A549 (cell line): Measurements from ENCODE around the gene WBP1L. TPM values are rescaled to one million over a fixed set of nuclear protein-coding genes. Genes with fewer than 3 reads are reported as not detected.

Source experiments
- ATAC-seq, 2 experiments: fragments of 200-7000 bp in 1 of 2; fragments of >200 bp in 1 of 2; cut with Nextera tagmentation in 1 of 2; cut with Tn5 transposase in 1 of 2; 3 replicates each; pipeline versions ENCODE4 v1.8.0 to v1.9.1; 2018 to 2020; ENCODE audit warnings: mild to moderate bottlenecking in 1 of 2, moderate library complexity in 1 of 2
- CTCF ChIA-PET: fragments of 300-600 bp; sonication (Branson Sonifier 250); formaldehyde crosslinking; extraction: SDS; loops from one replicate; lab custom pipeline; 2021; ENCODE audit warnings: antibody characterized with exemption, inconsistent platforms; lab: Yijun Ruan, JAX
- POLR2A ChIA-PET: fragments of 350-600 bp; formaldehyde crosslinking; extraction: SDS; loops from one replicate; lab custom pipeline; 2021; ENCODE audit warnings: antibody characterized with exemption, inconsistent platforms; lab: Yijun Ruan, JAX
- DNase-seq, 2 experiments: peaks; one replicate each; pipeline versions ENCODE4 v3.0.0 to v3.0.0-alpha.2; 2011 to 2016; ENCODE audit warnings: low read depth in 1 of 2, low spot score in 1 of 2
- FAIRE-seq: peaks from 2 replicates; lab custom pipeline; 2011; peaks lifted over from hg19 to GRCh38; lab: Jason Lieb, UNC
- H3K27ac ChIP-seq, 2 experiments: fragments of >200 bp; sonication (Bioruptor Twin); formaldehyde crosslinking; 3 replicates each; pipeline ENCODE4 v1.5.1; 2016 to 2017
- H3K4me1 ChIP-seq: fragments of >200 bp; sonication (Bioruptor Twin); formaldehyde crosslinking; 3 replicates; pipeline ENCODE4 v1.6.1; 2016
- H3K4me2 ChIP-seq: fragments of >200 bp; sonication (Bioruptor Twin); formaldehyde crosslinking; 3 replicates; pipeline ENCODE4 v1.6.1; 2016
- H3K4me3 ChIP-seq: fragments of >200 bp; sonication (Bioruptor Twin); formaldehyde crosslinking; 3 replicates; pipeline ENCODE4 v1.5.1; 2016
- H3K9me3 ChIP-seq: fragments of >200 bp; sonication (Bioruptor Twin); formaldehyde crosslinking; 3 replicates; pipeline ENCODE4 v1.6.1; 2016
- CHD2 ChIP-seq: fragments of 150-350 bp; IDR thresholded peaks from 2 replicates; pipeline ENCODE4 v1.6.1; 2014; ENCODE audit warnings: low read length; ENCODE audit not compliant: partially characterized antibody
- FOSL2 ChIP-seq, 2 experiments: fragments of 450-650 bp in 1 of 2; fragments of >200 bp in 1 of 2; sonication (Bioruptor Twin) in 1 of 2; formaldehyde crosslinking; IDR thresholded peaks; 2 replicates each; pipeline versions ENCODE4 v1.5.0 to v1.6.1; 2016 to 2020; ENCODE audit warnings: mild to moderate bottlenecking in 1 of 2, moderate library complexity in 1 of 2
- GATA3 ChIP-seq: IDR thresholded peaks from 2 replicates; pipeline ENCODE4 v1.6.1; 2012; ENCODE audit warnings: borderline replicate concordance
- HOXA7 ChIP-seq: fragments of 250-450 bp; sonication (Bioruptor Pico); IDR thresholded peaks from 2 replicates; pipeline ENCODE4 v1.5.0; 2020; ENCODE audit warnings: mild to moderate bottlenecking, moderate library complexity
- JUN ChIP-seq, 2 experiments: fragments of >200 bp; sonication (Bioruptor Twin); formaldehyde crosslinking; IDR thresholded peaks; 2 replicates in 1 of 2; 3 replicates in 1 of 2; pipeline ENCODE4 v1.6.1; 2016 to 2017
- MAFK ChIP-seq: fragments of 450-650 bp; IDR thresholded peaks from 2 replicates; pipeline ENCODE4 v1.6.1; 2014; ENCODE audit not compliant: partially characterized antibody
- NPAS2 ChIP-seq: fragments of 250-450 bp; sonication (Bioruptor Pico); IDR thresholded peaks from 2 replicates; pipeline ENCODE4 v1.8.0; 2022; ENCODE audit warnings: mild to moderate bottlenecking, moderate library complexity, borderline replicate concordance
- ZNF302 ChIP-seq: fragments of 250-450 bp; sonication (Bioruptor Pico); IDR thresholded peaks from 2 replicates; pipeline ENCODE4 v1.9.0; 2021; ENCODE audit warnings: inconsistent platforms, mild to moderate bottlenecking, moderate library complexity
- WGBS: methylation state at CpG from one replicate; pipeline ENCODE4 v1.1.6; 2017; ENCODE audit errors: missing lambda C conversion rate; 5-methylcytosine and 5-hydroxymethylcytosine counted together
- polyA plus RNA-seq, 4 experiments: library from polyadenylated mRNA; depleted of rRNA in 3 of 4; stranded (reverse); fragments of >200 nt; fragmentation: RNase III in 1 of 4; extraction: RNeasy Plus Mini Kit Qiagen cat#74134 plus additional on column Dnase treatment in 1 of 4; gene quantifications; 2 replicates in 3 of 4; 3 replicates in 1 of 4; pipeline ENCODE4 v1.2.3, GENCODE V29; 2011 to 2017
- TF ChIP-seq, protein P1 (sequence below): fragments of 200-600 bp; sonication (generic); IDR thresholded peaks from 2 replicates; pipeline ENCODE4 v1.6.1; 2016; ENCODE audit warnings: antibody characterized with exemption, mild to moderate bottlenecking, moderate library complexity
- TF ChIP-seq, protein P2 (sequence below): fragments of 250-450 bp; sonication (Bioruptor Pico); IDR thresholded peaks from 2 replicates; pipeline ENCODE4 v1.5.0; 2021; ENCODE audit warnings: mild to moderate bottlenecking, moderate library complexity, borderline replicate concordance
- TF ChIP-seq, protein P3 (sequence below): IDR thresholded peaks from 2 replicates; pipeline ENCODE4 v1.6.1; 2012

The WBP1L gene
- polyA plus RNA-seq, 2 of the 4 experiments (the other 2 are of a cell fraction): 19.8 to 23.5 TPM

DNA sequence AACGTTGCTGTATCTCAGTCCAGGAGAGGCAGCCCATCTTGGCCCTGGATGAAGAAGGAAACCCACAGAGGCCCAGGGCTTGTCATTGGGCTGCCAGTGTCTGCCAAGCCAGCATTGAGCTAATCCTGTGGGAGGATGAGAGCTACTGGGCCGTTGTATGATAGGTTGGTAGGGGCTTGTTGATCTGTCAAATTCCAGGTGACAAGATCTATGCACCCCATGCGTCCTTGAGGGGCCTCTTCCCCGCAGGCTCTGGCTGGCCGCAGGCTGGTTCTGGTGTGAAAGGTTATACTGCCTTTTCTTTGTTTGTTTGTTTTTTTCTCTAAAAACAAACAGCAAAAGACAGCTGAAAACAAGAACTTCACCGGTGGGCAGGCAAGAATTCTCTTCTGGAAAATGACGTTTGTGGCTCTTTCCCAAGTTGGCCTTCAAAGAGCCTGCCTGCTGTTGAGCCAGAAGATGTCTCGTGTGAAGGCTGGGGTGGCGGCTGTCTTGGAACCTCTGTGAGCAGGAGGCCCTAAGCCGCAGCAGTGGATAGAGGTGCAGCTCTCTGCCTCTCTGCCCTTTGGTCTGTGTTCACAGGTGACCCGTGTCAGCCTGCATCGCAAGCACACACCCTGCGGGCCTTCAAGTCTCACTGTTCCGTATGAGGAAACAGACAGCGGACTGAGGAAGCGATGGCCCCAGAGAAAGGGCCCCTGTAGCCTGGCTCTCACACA, 70.1 kb downstream of the WBP1L start (continued):
- TF ChIP-seq, protein P1, sequence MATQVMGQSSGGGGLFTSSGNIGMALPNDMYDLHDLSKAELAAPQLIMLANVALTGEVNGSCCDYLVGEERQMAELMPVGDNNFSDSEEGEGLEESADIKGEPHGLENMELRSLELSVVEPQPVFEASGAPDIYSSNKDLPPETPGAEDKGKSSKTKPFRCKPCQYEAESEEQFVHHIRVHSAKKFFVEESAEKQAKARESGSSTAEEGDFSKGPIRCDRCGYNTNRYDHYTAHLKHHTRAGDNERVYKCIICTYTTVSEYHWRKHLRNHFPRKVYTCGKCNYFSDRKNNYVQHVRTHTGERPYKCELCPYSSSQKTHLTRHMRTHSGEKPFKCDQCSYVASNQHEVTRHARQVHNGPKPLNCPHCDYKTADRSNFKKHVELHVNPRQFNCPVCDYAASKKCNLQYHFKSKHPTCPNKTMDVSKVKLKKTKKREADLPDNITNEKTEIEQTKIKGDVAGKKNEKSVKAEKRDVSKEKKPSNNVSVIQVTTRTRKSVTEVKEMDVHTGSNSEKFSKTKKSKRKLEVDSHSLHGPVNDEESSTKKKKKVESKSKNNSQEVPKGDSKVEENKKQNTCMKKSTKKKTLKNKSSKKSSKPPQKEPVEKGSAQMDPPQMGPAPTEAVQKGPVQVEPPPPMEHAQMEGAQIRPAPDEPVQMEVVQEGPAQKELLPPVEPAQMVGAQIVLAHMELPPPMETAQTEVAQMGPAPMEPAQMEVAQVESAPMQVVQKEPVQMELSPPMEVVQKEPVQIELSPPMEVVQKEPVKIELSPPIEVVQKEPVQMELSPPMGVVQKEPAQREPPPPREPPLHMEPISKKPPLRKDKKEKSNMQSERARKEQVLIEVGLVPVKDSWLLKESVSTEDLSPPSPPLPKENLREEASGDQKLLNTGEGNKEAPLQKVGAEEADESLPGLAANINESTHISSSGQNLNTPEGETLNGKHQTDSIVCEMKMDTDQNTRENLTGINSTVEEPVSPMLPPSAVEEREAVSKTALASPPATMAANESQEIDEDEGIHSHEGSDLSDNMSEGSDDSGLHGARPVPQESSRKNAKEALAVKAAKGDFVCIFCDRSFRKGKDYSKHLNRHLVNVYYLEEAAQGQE: no peak

DNA sequence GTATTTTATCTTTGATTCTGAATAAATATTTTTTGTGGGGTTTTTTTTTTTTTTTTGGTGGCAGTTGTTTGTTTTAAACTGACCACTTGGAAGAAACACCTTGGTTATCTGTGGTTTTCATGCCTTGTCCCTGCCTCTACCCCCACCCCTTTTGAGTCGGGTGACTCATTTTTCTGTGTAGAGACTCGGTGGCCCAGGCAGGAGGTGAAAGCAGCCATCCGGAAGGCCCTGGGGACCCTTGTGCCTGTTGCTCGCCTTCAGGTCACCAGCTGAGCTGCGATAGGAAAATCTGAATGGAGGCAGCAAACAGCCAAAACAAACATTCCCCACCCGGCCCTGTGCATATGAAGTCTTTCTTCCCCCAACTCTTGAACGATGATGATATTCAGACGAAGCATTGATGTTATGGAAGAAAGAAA, 70.7 kb downstream of the WBP1L start:
- TF ChIP-seq JUN (IDR thresholded peaks at IDR 0.05) (no peak), MAFK (no peak), NPAS2 (no peak), HOXA7 (CRISPR knock-in tag) (no peak)
- TF ChIP-seq, protein P2, sequence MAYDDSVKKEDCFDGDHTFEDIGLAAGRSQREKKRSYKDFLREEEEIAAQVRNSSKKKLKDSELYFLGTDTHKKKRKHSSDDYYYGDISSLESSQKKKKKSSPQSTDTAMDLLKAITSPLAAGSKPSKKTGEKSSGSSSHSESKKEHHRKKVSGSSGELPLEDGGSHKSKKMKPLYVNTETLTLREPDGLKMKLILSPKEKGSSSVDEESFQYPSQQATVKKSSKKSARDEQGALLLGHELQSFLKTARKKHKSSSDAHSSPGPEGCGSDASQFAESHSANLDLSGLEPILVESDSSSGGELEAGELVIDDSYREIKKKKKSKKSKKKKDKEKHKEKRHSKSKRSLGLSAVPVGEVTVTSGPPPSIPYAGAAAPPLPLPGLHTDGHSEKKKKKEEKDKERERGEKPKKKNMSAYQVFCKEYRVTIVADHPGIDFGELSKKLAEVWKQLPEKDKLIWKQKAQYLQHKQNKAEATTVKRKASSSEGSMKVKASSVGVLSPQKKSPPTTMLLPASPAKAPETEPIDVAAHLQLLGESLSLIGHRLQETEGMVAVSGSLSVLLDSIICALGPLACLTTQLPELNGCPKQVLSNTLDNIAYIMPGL: no peak
- Histone ChIP-seq H3K4me1 (no peaks in the 10 kb centered on the region), H3K27ac (no peak overlapping the region), H3K9me3 (no peaks in the 10 kb centered on the region), H3K4me2 (no peak overlapping the region), H3K4me3 (no peak overlapping the region)
- no peak for ATAC-seq
- DNase-seq: no peak
- CTCF ChIA-PET: no interaction called here
- FAIRE-seq: no peak
- POLR2A ChIA-PET: no interaction called here
- 85% methylated on average over 8 of the region's 8 CpGs for WGBS

DNA sequence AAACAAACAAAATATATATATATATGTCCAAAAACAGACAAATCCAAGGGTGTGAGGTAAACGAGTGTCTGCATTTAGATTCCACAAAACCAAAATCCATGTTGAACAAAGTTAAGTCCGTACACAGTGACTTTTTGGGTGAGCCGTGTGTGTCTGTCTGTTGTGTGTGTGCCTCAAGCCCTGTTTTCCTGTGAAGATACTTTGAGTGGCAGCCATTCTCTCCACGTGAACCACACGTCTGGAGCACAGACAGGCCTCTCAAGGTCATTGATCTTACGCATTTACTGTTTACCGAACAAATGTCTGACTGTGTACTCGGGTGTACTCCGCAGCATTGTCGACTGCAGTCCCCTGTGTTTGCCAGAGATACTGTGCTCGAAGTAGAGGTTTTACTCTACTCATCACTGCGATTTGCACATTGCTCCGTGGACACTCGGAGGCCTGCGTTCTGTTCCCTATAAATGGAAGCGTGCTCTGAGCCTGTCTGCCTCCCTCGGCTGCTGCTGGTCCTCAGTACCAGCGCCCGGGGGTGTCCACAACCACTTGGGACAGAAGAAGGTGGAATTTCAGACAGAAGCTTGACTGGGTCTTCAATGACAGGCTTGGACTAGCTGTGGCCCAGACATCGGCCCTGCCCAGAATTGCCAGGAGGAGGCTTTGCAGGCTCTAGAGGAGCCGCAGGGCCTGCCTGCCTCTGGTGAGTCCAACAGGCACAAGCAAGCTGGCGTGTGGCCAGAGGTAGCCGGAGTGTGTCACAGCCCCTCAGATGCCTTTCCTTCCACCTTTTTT, 71.3 kb downstream of the WBP1L start:
- DNase-seq: no peak
- Histone ChIP-seq H3K4me3 (no peak overlapping the region), H3K9me3 (no peaks in the 10 kb centered on the region), H3K4me1 (no peaks in the 10 kb centered on the region), H3K27ac (no peak overlapping the region), H3K4me2 (no peak overlapping the region)
- TF ChIP-seq CHD2 (no peak), FOSL2 (IDR thresholded peaks at IDR 0.05) (no peak), FOSL2 (CRISPR knock-in tag; IDR thresholded peaks at IDR 0.05) (no peak), GATA3 (no peak), ZNF302 (CRISPR knock-in tag) (no peak)
- TF ChIP-seq, protein P3, sequence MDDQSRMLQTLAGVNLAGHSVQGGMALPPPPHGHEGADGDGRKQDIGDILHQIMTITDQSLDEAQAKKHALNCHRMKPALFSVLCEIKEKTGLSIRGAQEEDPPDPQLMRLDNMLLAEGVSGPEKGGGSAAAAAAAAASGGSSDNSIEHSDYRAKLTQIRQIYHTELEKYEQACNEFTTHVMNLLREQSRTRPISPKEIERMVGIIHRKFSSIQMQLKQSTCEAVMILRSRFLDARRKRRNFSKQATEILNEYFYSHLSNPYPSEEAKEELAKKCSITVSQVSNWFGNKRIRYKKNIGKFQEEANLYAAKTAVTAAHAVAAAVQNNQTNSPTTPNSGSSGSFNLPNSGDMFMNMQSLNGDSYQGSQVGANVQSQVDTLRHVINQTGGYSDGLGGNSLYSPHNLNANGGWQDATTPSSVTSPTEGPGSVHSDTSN: no peak
- WGBS: 91% methylated on average over 23 of the region's 23 CpGs
- CTCF ChIA-PET: interaction anchor here (1.1 to 1.9 kb wide), 3 partner anchors 82 to 103 kb away, joined by 3 to 6 read pairs (median 4); partner anchors contain the start of gene CNNM2
- POLR2A ChIA-PET: no interaction called here
- peak; percentile 36 to 49; a peak in 2 of 6 replicates for ATAC-seq
- FAIRE-seq: no peak
